Natural killer cell (primary cell): ENCODE measurements around the gene DNAH11. TPM values are rescaled to one million over a fixed set of nuclear protein-coding genes. Genes with fewer than 3 reads are reported as not detected.

Source experiments
- ATAC-seq, 3 donors: fragments of 150-1000 bp in 2 of 3; fragments of 200-7000 bp in 1 of 3; cut with Tn5 transposase; 1 replicate in 1 of 3; 2 replicates in 2 of 3; pipeline ENCODE4 v1.10.0; 2021; ENCODE audit warnings: mild to moderate bottlenecking in 2 of 3, moderate library complexity in 2 of 3
- DNase-seq, 2 donors: peaks; one replicate each; pipeline versions ENCODE4 v3.0.0 to v3.0.0-alpha.2; 2013 to 2021; ENCODE audit warnings: mixed read lengths in 1 of 2
- H3K27ac ChIP-seq: one replicate; pipeline ENCODE4 v1.5.1; 2013; ENCODE audit warnings: mild to moderate bottlenecking, low read length
- H3K27me3 ChIP-seq: one replicate; pipeline ENCODE4 v1.6.1; 2013; ENCODE audit warnings: low read length; ENCODE audit not compliant: control insufficient read depth, insufficient read depth
- H3K36me3 ChIP-seq: one replicate; pipeline ENCODE4 v1.6.1; 2013; ENCODE audit warnings: low read length; ENCODE audit not compliant: control insufficient read depth, insufficient read depth
- H3K4me1 ChIP-seq: one replicate; pipeline ENCODE4 v1.6.1; 2013; ENCODE audit warnings: low read length; ENCODE audit not compliant: control insufficient read depth, insufficient read depth
- H3K4me3 ChIP-seq: one replicate; pipeline ENCODE4 v1.5.1; 2013; ENCODE audit warnings: low read length
- H3K9me3 ChIP-seq: one replicate; pipeline ENCODE4 v1.6.1; 2013; ENCODE audit warnings: low read length; ENCODE audit not compliant: control insufficient read depth, insufficient read depth
- H3K27ac Mint-ChIP-seq, 2 donors: one replicate each; pipeline ENCODE4 v1.8.0; 2022; ENCODE audit warnings: mild to moderate bottlenecking in 2 of 2, mixed read lengths in 2 of 2, moderate library complexity in 1 of 2
- H3K27me3 Mint-ChIP-seq, 2 donors: one replicate each; pipeline ENCODE4 v1.8.0; 2022; ENCODE audit warnings: low read depth in 2 of 2, mixed read lengths in 2 of 2
- H3K36me3 Mint-ChIP-seq: one replicate; pipeline ENCODE4 v1.8.0; 2022; ENCODE audit warnings: mixed read lengths
- H3K4me1 Mint-ChIP-seq, 2 donors: one replicate each; pipeline ENCODE4 v1.8.0; 2022; ENCODE audit warnings: mixed read lengths in 2 of 2
- H3K4me3 Mint-ChIP-seq: one replicate; pipeline ENCODE4 v1.8.0; 2022; ENCODE audit warnings: mild to moderate bottlenecking, moderate library complexity, mixed read lengths
- H3K9me3 Mint-ChIP-seq, 2 donors: one replicate each; pipeline ENCODE4 v1.8.0; 2022; ENCODE audit warnings: mixed read lengths in 2 of 2
- CTCF ChIP-seq: fragments of 200-600 bp; IDR thresholded peaks from one replicate; pipeline ENCODE4 v1.8.0; 2022; ENCODE audit warnings: antibody characterized with exemption
- WGBS: methylation state at CpG from one replicate; pipeline ENCODE4 v1.1.7; 2013; ENCODE audit warnings: missing lambda C conversion rate; ENCODE audit not compliant: insufficient coverage; 5-methylcytosine and 5-hydroxymethylcytosine counted together
- intact Hi-C: fragments of 100-400 bp; cut with micrococcal nuclease; formaldehyde crosslinking; loops from one replicate; pipeline ENCODE4 v1.14.2; 2022
- total RNA-seq, 4 donors: library from RNA; stranded (reverse); fragments of 120-200 nt in 1 of 4; gene quantifications; one replicate each; pipeline versions ENCODE4 v1.2.3 to v1.2.4, GENCODE V29; 2013 to 2022

The DNAH11 gene
- total RNA-seq, 3 donors from 2014 or later (not counting 1 experiment from before 2014, with no cell fraction given), result 0.09 to 0.48 (median 0.39) TPM

- Histone ChIP-seq H3K4me3 (no peak overlapping the region), H3K9me3 (no peaks in the 10 kb centered on the region), H3K27ac (no peak overlapping the region), H3K4me1 (no peaks in the 10 kb centered on the region), H3K27me3 (no peaks in the 10 kb centered on the region), H3K36me3 (no peaks in the 10 kb centered on the region)
- ATAC-seq, result no peak
- H3K36me3 Mint-ChIP-seq, result no peaks in the 10 kb centered on the region
- no peak overlapping the region for H3K27ac Mint-ChIP-seq
- peaks cover 0 to 10% of the 10 kb centered on the region in 2 donors for H3K4me1 Mint-ChIP-seq
- H3K27me3 Mint-ChIP-seq, result peaks cover 6 to 7% of the 10 kb centered on the region in 2 donors
- H3K9me3 Mint-ChIP-seq, result no peaks in the 10 kb centered on the region
- H3K4me3 Mint-ChIP-seq, result no peak overlapping the region
- TF ChIP-seq CTCF, result no peak
- 88% methylated on average over 2 of the region's 3 CpGs for WGBS
- no peak for DNase-seq
- intact Hi-C loops, result no loop called here
Measured at GRCh38 chr7:21702303-21702702, 159.5 kb downstream of the DNAH11 start.

GRCh38 chr7:21704359-21704758 lies 161.5 kb downstream of the DNAH11 start:
- Mint-ChIP-seq H3K9me3 (no peaks in the 10 kb centered on the region), H3K4me3 (no peak overlapping the region), H3K4me1 (peaks cover 0 to 10% of the 10 kb centered on the region in 2 donors), H3K27ac (no peak overlapping the region), H3K27me3 (peaks cover 4 to 6% of the 10 kb centered on the region in 2 donors), H3K36me3 (no peaks in the 10 kb centered on the region)
- Histone ChIP-seq H3K36me3 (no peaks in the 10 kb centered on the region), H3K9me3 (no peaks in the 10 kb centered on the region), H3K27ac (no peak overlapping the region), H3K4me1 (no peaks in the 10 kb centered on the region), H3K27me3 (no peaks in the 10 kb centered on the region), H3K4me3 (no peak overlapping the region)
- no peak for DNase-seq
- intact Hi-C loops, result no loop called here
- 76% methylated on average over 4 of the region's 4 CpGs for WGBS
- no peak for TF ChIP-seq CTCF
- no peak for ATAC-seq

- Mint-ChIP-seq H3K27ac (no peak overlapping the region), H3K9me3 (no peaks in the 10 kb centered on the region), H3K4me1 (peaks cover 0 to 10% of the 10 kb centered on the region in 2 donors), H3K36me3 (no peaks in the 10 kb centered on the region), H3K4me3 (no peak overlapping the region), H3K27me3 (peaks cover 0 to under 1% of the 10 kb centered on the region in 2 donors)
- H3K36me3 ChIP-seq, result no peaks in the 10 kb centered on the region
- no peaks in the 10 kb centered on the region for H3K27me3 ChIP-seq
- no peak overlapping the region for H3K4me3 ChIP-seq
- H3K27ac ChIP-seq, result no peak overlapping the region
- no peaks in the 10 kb centered on the region for H3K4me1 ChIP-seq
- no peak for TF ChIP-seq CTCF
- H3K9me3 ChIP-seq, result no peaks in the 10 kb centered on the region
- ATAC-seq, result no peak
- 98% methylated on average over 3 of the region's 3 CpGs for WGBS
- no peak for DNase-seq
- intact Hi-C loops, result no loop called here
Measured at GRCh38 chr7:21706131-21706530, 163.3 kb downstream of the DNAH11 start.

GRCh38 chr7:21707566-21707965 lies 164.7 kb downstream of the DNAH11 start:
- ATAC-seq (no peak), DNase-seq (no peak)
- H3K36me3 ChIP-seq, result no peaks in the 10 kb centered on the region
- H3K4me3 ChIP-seq, result no peak overlapping the region
- WGBS, result 83% methylated on average over 6 of the region's 7 CpGs
- Mint-ChIP-seq H3K4me3 (no peak overlapping the region), H3K36me3 (no peaks in the 10 kb centered on the region), H3K27ac (no peak overlapping the region), H3K27me3 (no peaks in the 10 kb centered on the region), H3K9me3 (no peaks in the 10 kb centered on the region), H3K4me1 (peaks cover 0 to 6% of the 10 kb centered on the region in 2 donors)
- intact Hi-C loops, result no loop called here
- no peaks in the 10 kb centered on the region for H3K9me3 ChIP-seq
- no peak overlapping the region for H3K27ac ChIP-seq
- H3K4me1 ChIP-seq, result no peaks in the 10 kb centered on the region
- H3K27me3 ChIP-seq, result no peaks in the 10 kb centered on the region
- no peak for TF ChIP-seq CTCF
